Keratinocyte (primary cell): ENCODE measurements around the gene SPDL1. TPM values are rescaled to one million over a fixed set of nuclear protein-coding genes. Genes with fewer than 3 reads are reported as not detected.

Experiments
- DNase-seq: peaks from one replicate; pipeline ENCODE4 v3.0.0-alpha.2; 2011; ENCODE audit warnings: low read depth, missing footprints, low spot score
- FAIRE-seq: peaks from 2 replicates; lab custom pipeline; 2011; peaks lifted over from hg19 to GRCh38; lab: Jason Lieb, UNC
- H2AFZ ChIP-seq: 2 replicates; pipeline ENCODE4 v1.6.0; 2012; ENCODE audit warnings: low read length, control low read depth, inconsistent platforms; ENCODE audit not compliant: control insufficient read depth
- H3K27ac ChIP-seq: 2 replicates; pipeline ENCODE4 v1.5.1; 2011; ENCODE audit warnings: low read length; ENCODE audit not compliant: control insufficient read depth, insufficient read depth
- H3K27me3 ChIP-seq: 3 replicates; pipeline ENCODE4 v1.6.0; 2011; ENCODE audit warnings: low read length; ENCODE audit not compliant: control insufficient read depth, insufficient read depth; ENCODE audit errors: extremely low read depth
- H3K36me3 ChIP-seq, 2 experiments: 2 replicates in 1 of 2; 3 replicates in 1 of 2; pipeline ENCODE4 v1.5.1; 2011; ENCODE audit warnings: low read length in 2 of 2, mild to moderate bottlenecking in 1 of 2; ENCODE audit not compliant: control insufficient read depth in 2 of 2, insufficient read depth in 2 of 2; ENCODE audit errors: extremely low read depth in 1 of 2
- H3K4me1 ChIP-seq: 3 replicates; pipeline ENCODE4 v1.5.1; 2011; ENCODE audit warnings: low read length; ENCODE audit not compliant: control insufficient read depth, insufficient read depth; ENCODE audit errors: extremely low read depth
- H3K4me2 ChIP-seq: 3 replicates; pipeline ENCODE4 v1.6.0; 2011; ENCODE audit warnings: low read depth, low read length; ENCODE audit not compliant: control insufficient read depth, insufficient read depth; ENCODE audit errors: extremely low read depth
- H3K4me3 ChIP-seq, 3 experiments: fragments of 200-600 bp in 1 of 3; sonication (generic) in 1 of 3; 2 replicates in 2 of 3; 3 replicates in 1 of 3; pipeline ENCODE4 v1.5.1; 2011 to 2016; ENCODE audit warnings: low read length in 3 of 3, mild to moderate bottlenecking in 3 of 3, control low read depth in 2 of 3, inconsistent platforms in 1 of 3, low read depth in 1 of 3, mixed read lengths in 1 of 3, mixed run types in 1 of 3, moderate library complexity in 1 of 3; ENCODE audit not compliant: control insufficient read depth in 2 of 3, insufficient read depth in 2 of 3; ENCODE audit errors: extremely low read depth in 1 of 3
- H3K79me2 ChIP-seq: 2 replicates; pipeline ENCODE4 v1.6.0; 2012; ENCODE audit warnings: low read length; ENCODE audit not compliant: control insufficient read depth, insufficient read depth
- H3K9ac ChIP-seq: 3 replicates; pipeline ENCODE4 v1.6.0; 2011; ENCODE audit warnings: low read length; ENCODE audit not compliant: control insufficient read depth, insufficient read depth; ENCODE audit errors: extremely low read depth
- H3K9me1 ChIP-seq: 3 replicates; pipeline ENCODE4 v1.6.0; 2011; ENCODE audit warnings: low read length; ENCODE audit not compliant: control insufficient read depth, insufficient read depth; ENCODE audit errors: extremely low read depth
- H3K9me3 ChIP-seq: 2 replicates; pipeline ENCODE4 v1.5.1; 2012; ENCODE audit warnings: low read depth, low read length; ENCODE audit not compliant: control insufficient read depth
- H4K20me1 ChIP-seq: 3 replicates; pipeline ENCODE4 v1.6.0; 2011; ENCODE audit warnings: low read length; ENCODE audit not compliant: control insufficient read depth, insufficient read depth; ENCODE audit errors: extremely low read depth
- CTCF ChIP-seq, 3 experiments: IDR thresholded peaks in 1 of 3; conservative IDR thresholded peaks in 1 of 3; optimal IDR thresholded peaks in 1 of 3; 2 replicates in 2 of 3; 3 replicates in 1 of 3; pipeline versions ENCODE3 to v1.5.1; 2011; ENCODE audit warnings: low read length in 3 of 3, mild to moderate bottlenecking in 3 of 3, moderate library complexity in 2 of 3, control low read depth in 1 of 3, inconsistent platforms in 1 of 3; ENCODE audit not compliant: insufficient read depth in 2 of 3; ENCODE audit errors: extremely low read depth in 1 of 3
- EZH2 ChIP-seq: IDR thresholded peaks from one replicate; pipeline ENCODE4 v1.6.1; 2012; ENCODE audit warnings: inconsistent platforms, mild to moderate bottlenecking, low read length, moderate library complexity
- dilution Hi-C: fragments of 300-500 bp; cut with MboI; formaldehyde crosslinking; loops from one replicate; pipeline ENCODE4 v1.7.0; 2020; ENCODE audit warnings: low sequenced_read_pairs; ENCODE audit not compliant: extremely low pct_ligation_motif_present
- polyA plus RNA-seq, 5 experiments: library from polyadenylated mRNA; depleted of rRNA in 3 of 5; stranded (reverse) in 3 of 5; stranded (forward) in 1 of 5; unstranded in 1 of 5; fragments of >200 nt; gene quantifications; 1 replicate in 1 of 5; 2 replicates in 3 of 5; 3 replicates in 1 of 5; pipeline versions ENCODE4 v1.2.1 to v1.2.3, GENCODE V29; 2011 to 2012; ENCODE audit warnings: missing spikeins in 2 of 5, low read depth in 1 of 5, low replicate concordance in 1 of 5

The SPDL1 gene
- polyA plus RNA-seq, 1 donor (not counting 4 experiments of a cell fraction or from before 2014, with no cell fraction given): 24.6 TPM

GRCh38 chr5:169627551-169627950 is 44.0 kb downstream of the SPDL1 start:
- Histone ChIP-seq H3K27ac (no peak overlapping the region), H3K4me2 (no peak overlapping the region), H3K27me3 (no peaks in the 10 kb centered on the region), H2AFZ (no peak overlapping the region), H3K4me3 (no peak overlapping the region), H3K9me3 (no peaks in the 10 kb centered on the region), H3K36me3 (no peaks in the 10 kb centered on the region), H4K20me1 (no peaks in the 10 kb centered on the region), H3K9ac (no peak overlapping the region), H3K4me1 (no peaks in the 10 kb centered on the region), H3K9me1 (no peaks in the 10 kb centered on the region), H3K79me2 (no peaks in the 10 kb centered on the region)
- FAIRE-seq (no peak), DNase-seq (no peak)
- TF ChIP-seq CTCF (optimal IDR thresholded peaks at IDR 0.05 in 1 of 3, IDR thresholded peaks at IDR 0.05 in 1 of 3, conservative IDR thresholded peaks at IDR 0.05 in 1 of 3; ENCODE audit: extremely low read depth in 1 of 3, insufficient read depth in 2 of 3, low read length in 3 of 3) (no peak), EZH2 (no peak)
- dilution Hi-C loops: no loop called here

- Histone ChIP-seq H3K9ac (no peak overlapping the region), H3K79me2 (no peaks in the 10 kb centered on the region), H3K9me1 (no peaks in the 10 kb centered on the region), H3K9me3 (no peaks in the 10 kb centered on the region), H3K4me1 (no peaks in the 10 kb centered on the region), H3K36me3 (no peaks in the 10 kb centered on the region), H4K20me1 (no peaks in the 10 kb centered on the region), H3K4me2 (no peak overlapping the region), H3K4me3 (no peak overlapping the region), H2AFZ (no peak overlapping the region), H3K27ac (no peak overlapping the region), H3K27me3 (no peaks in the 10 kb centered on the region)
- FAIRE-seq (no peak), DNase-seq (no peak)
- dilution Hi-C loops: no loop called here
- TF ChIP-seq EZH2 (no peak), CTCF (optimal IDR thresholded peaks at IDR 0.05 in 1 of 3, IDR thresholded peaks at IDR 0.05 in 1 of 3, conservative IDR thresholded peaks at IDR 0.05 in 1 of 3; ENCODE audit: extremely low read depth in 1 of 3, insufficient read depth in 2 of 3, low read length in 3 of 3) (no peak)
Measured at GRCh38 chr5:169628892-169629291, 45.3 kb downstream of the SPDL1 start.
